Measurements from ENCODE around the gene EFR3B.
"Not testable (repeated sequence)": the region's sequence is repeated elsewhere in the genome, so short reads cannot be mapped to it uniquely, and the experiment has no call there.

EFR3B gene

DNA sequence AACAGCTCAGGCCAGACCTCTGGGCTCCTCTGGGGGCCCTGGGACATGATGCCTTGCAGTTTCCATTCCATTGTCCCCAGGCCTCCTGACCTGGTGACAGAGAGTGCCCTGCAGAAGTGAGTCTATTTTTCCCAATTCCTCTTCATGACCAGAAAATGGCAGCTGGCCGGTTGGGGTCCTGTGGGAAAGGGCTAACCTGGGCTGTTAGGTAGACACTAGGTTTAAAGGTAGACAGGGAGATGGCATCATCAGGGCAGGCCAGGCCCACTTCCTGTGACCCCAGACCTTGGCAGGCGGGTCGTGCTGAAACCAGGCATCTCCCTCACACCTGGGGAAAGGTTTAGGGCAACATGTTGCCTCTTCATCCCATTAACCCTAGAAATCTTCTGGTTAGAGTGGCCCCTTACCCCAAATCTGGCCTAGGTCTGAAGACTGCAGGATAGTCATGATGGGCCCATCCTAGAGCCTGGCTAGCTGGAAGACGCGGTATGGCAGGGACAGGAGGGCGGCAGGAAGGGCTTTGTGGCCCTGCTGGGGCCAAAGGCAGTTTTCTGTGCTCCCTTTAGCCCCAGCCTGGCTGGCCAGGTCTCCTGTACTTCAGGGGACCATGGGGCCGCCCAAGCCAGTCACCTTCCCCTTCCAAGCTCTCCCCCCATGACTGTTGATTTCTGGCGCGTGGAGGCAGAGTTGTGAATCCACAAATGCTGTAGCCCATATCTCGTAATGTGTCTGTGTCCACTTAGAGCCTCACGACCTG lies 116.4 kb downstream of the EFR3B start:
- DNase-seq = no peak

GRCh38 chr2:25159949-25160348 lies 118.1 kb downstream of the EFR3B start:
- no peak for DNase-seq

GRCh38 chr2:25160376-25160775 lies 118.5 kb downstream of the EFR3B start:
- DNase-seq = no peak

GRCh38 chr2:25161055-25161781 lies 119.3 kb downstream of the EFR3B start:
- peak; percentile 75 for DNase-seq

DNA sequence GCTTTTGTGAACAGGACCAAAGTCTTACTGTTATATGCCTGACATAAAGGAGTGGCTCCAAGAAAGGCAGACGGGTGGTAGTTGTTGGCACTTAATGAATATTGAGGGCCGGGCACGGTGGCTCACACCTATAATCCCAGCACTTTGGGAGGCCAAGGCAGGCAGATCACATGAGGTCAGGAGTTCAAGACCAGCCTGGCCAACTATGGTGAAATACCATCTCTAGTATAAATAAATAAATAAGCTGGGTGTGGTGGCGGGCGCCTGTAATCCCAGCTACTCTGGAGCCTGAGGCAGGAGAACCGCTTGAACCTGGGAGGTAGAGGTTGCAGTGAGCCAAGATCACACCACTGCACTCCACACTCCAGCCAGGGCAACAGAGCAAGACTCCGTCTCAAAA lies 120.2 kb downstream of the EFR3B start:
- not testable (repeated sequence) for DNase-seq

DNA sequence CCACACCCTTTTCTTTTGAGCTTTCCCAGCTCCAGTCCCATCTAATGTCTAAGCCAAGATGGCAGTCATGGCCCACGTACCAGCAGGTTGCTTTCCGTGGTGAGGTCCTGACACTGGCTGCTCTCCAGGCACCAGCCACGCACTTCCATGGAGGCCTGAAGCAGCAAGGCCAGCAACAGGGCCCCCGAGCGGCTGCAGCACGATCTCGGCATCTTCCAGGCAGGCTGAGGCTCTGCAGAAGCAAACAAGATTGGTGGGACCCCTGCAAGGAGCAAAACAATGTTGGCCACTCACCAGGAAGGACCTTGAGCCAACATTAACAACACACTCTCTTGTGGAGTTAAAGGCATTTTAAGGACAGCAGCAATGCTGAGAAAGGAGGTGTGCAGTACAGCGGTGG lies 122.7 kb downstream of the EFR3B start:
- DNase-seq = no peak

- no peak for DNase-seq
Observed at GRCh38 chr2:25165992-25166875, 124.4 kb downstream of the EFR3B start.

DNA sequence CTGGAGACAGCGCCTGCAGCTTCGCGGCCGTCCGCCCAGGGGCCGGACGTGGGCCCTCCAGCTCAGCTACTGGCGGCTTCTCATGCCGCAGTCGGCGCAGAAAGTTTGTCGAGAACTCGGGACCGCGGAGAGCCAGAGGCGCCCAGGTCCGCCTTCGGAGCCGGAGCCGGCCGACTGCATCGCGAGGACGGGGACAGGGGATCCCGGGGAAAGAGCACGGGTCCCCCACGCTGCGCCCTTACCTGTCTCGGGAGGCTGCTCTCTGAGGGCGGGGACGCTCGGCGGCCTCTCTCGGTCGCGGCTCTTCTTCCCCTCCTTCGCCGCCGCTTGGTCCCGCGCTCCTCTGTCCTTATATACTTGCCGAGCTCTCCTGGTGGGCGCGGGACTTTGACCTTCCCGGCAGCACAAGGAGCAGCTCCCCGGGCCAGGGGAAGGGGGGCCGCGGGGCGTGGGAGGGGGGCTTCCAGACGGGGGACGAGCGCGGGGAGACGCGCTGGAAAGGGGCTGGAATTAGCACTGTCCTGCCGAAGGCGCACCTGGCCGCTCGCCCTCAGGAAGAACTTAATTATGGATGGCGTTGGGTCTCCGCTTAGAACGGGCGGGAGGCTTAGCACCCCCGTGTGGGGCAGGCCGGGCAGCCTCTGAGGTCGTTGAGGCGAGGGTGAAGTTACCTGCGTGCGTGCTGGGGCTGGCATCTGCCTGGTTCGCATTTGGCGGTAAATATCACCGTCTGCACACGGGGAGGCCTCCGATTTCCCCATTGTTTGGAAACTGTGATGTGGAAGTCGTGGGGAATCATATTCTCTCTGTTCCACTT lies 126.6 kb downstream of the EFR3B start, which contains the start of gene POMC:
Gene POMC (minus strand): TSS at position 325 of the 817 bp plus-strand sequence. CDS start 3,808 bp downstream, outside the sequence.
- DNase-seq = no peak

DNA sequence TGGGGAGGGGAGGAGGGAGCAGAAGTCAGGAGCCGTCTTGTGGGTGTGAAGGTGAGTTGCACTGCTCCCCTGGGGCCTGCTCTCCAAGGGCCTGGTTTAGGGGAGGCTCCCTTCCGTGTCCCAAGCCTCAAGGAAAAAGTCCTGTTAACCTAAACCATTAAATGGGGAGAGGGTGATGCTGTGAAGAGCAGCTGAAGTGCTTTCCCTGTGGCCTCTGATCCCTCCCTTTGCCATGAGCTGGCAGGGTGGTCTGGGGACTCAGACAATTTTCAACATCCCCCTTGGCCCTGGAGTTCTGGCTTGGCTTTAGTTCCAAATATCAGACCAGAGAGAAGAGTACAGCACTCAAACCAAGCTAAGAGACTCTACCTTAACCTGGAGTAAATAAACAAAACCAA lies 127.2 kb downstream of the EFR3B start:
- DNase-seq = no peak

DNA sequence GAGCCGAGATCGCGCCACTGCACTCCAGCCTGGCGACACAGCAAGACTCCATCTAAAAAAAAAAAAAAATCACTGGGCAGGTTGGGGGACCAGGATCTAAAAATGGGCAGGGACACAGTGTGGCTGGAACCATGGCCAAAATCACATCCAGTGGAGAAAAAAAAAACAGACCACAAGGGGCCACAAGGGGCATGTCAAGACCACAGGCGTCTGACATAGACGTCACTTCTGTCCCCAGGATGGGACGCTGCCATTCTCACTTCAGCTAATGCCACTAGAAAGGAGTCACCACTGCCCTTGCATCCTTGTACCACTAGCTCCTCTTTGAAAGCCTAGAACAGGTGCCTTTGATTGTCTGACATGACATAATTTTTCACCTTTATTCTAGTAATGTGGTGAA lies 129.0 kb downstream of the EFR3B start:
- DNase-seq = no peak

DNA sequence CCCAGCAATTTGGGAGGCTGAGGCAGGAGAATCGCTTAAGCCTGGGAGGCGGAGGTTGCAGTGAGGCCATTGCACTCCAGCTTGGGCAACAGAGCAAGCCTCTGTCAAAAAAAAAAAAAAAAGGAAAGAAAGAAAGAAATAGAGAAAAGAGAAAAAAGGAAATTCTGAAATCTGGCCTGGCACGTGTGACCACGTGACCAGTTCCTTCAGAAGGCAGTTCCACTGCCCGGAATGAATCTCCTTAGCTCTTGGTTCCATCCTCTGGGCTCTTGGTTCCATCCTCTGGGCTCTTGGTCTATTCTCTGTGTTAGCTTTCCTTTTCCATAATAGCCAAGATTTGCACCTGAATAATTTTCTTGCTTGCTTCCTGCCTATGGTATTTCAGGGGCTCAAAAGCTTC lies 131.8 kb downstream of the EFR3B start:
- DNase-seq = no peak

- DNase-seq = no peak
Observed at GRCh38 chr2:25174192-25174861, 132.5 kb downstream of the EFR3B start.

- DNase-seq = no peak
Observed at GRCh38 chr2:25176138-25176537, 134.3 kb downstream of the EFR3B start.

GRCh38 chr2:25176541-25177181 lies 134.8 kb downstream of the EFR3B start:
- DNase-seq = no peak

DNA sequence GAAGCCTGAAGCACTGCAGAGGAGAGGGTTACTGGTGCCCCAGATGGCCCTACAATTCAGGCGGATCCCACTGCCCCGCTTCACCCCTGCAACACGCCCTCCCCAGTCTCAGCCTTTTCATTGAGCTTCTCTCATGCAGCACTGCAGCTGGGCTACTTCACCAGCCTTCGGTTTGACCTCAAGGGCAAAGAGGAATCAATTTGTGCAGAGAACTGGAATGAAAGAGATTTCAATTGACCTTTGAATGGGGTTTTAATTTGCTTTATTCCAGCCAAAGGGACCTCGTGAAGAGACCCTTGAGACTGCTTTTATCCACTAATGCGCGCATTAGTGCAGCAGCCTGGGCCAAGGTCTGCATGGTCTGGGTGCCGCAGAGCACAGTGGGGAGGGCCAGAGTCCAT lies 135.3 kb downstream of the EFR3B start:
- no peak for DNase-seq

- no peak for DNase-seq
Observed at GRCh38 chr2:25178976-25179375, 137.1 kb downstream of the EFR3B start.

DNA sequence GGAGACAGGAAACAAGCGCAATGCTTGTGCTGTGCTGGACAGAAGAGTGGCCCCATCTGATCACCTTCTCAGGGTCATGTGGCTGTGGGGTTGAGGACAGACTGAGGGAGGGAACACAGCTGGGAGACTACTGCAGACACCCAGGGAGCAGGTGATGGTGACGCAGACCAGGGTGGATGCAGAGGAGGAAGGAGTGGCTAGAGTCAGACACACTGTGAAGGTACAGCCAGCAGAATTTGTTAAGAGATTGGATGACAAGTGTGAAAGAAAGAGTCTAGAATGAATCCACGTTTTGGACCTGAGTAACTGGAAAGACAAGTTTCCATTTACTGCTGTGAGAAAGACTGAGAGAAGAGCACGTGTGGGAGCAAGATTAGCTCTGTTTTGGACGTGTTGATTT lies 142.4 kb downstream of the EFR3B start:
- no peak for DNase-seq

GRCh38 chr2:25187729-25188350 lies 146.0 kb downstream of the EFR3B start:
- no peak for DNase-seq

GRCh38 chr2:25188405-25188804 lies 146.5 kb downstream of the EFR3B start:
- DNase-seq = no peak

DNA sequence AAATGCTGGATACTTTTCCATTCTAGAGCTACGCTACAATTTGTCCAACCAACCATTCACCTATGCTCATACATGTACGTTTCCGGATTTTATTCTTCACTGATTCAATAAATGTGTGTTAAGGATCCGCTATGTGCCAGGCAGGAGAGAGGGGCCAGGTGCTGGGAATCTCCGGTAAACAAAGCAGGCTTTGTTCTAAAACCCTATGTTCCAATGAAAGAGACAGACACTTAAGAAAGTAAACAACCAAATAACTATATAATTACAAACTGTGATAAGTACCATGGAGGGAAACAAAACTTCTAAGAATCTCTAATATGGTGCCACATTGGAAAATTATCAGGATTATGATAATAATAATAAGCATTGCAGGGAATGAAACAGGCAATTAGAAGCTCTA lies 148.7 kb downstream of the EFR3B start:
- no peak for DNase-seq

Measured in left hindlimb (tissue), 1 donor.